GM12878 (cell line): Measurements from ENCODE around the gene TRAK2. TPM values are rescaled to one million over a fixed set of nuclear protein-coding genes. Genes with fewer than 3 reads are reported as not detected.

Experiments
- ATAC-seq: fragments of 200-7000 bp; cut with Tn5 transposase; 3 replicates; pipeline ENCODE4 v1.9.1; 2020; ENCODE audit warnings: mild to moderate bottlenecking, moderate library complexity
- BruUV-seq: library from RNA; stranded (reverse); fragments of 400-500 nt; replicated peaks from 2 replicates; lab custom pipeline; 2021; lab: Mats Ljungman, UMichigan
- CTCF ChIA-PET: fragments of 300-600 bp; sonication (Branson Sonifier 250); formaldehyde crosslinking; extraction: SDS; loops from one replicate; lab custom pipeline; 2021; ENCODE audit warnings: inconsistent platforms; lab: Yijun Ruan, JAX
- POLR2A ChIA-PET: fragments of 350-600 bp; formaldehyde crosslinking; extraction: SDS; loops from one replicate; lab custom pipeline; 2021; ENCODE audit warnings: inconsistent platforms; lab: Charles Lee
- RAD21 ChIA-PET: fragments of 300-600 bp; sonication (Branson Sonifier 250); formaldehyde crosslinking; loops from one replicate; lab custom pipeline; 2023; ENCODE audit warnings: antibody characterized with exemption; ENCODE audit not compliant: unreplicated experiment; lab: Charles Lee
- SMC1A ChIA-PET: fragments of 300-600 bp; sonication (Branson Sonifier 250); formaldehyde crosslinking; loops from one replicate; lab custom pipeline; 2023; ENCODE audit not compliant: unreplicated experiment, uncharacterized antibody; lab: Charles Lee
- DNase-seq: peaks from one replicate; pipeline ENCODE4 v3.0.0-alpha.2; 2011; ENCODE audit warnings: low read depth, low spot score
- FAIRE-seq: peaks from 3 replicates; lab custom pipeline; 2011; peaks lifted over from hg19 to GRCh38; lab: Jason Lieb, UNC
- H2AFZ ChIP-seq: 2 replicates; pipeline ENCODE4 v1.6.0; 2011; ENCODE audit warnings: low read depth, low read length, control low read depth; ENCODE audit not compliant: control insufficient read depth
- H3K27ac ChIP-seq: 2 replicates; pipeline ENCODE4 v1.5.1; 2011; ENCODE audit warnings: control low read depth; ENCODE audit not compliant: control insufficient read depth, insufficient read depth
- H3K27me3 ChIP-seq, 2 experiments: replicated peaks in 1 of 2; 2 replicates each; pipeline versions ENCODE4 v1.6.0 to v1.6.1; 2011; ENCODE audit warnings: low read length in 1 of 2; ENCODE audit not compliant: control insufficient read depth in 2 of 2, insufficient read depth in 2 of 2
- H3K36me3 ChIP-seq, 2 experiments: 2 replicates each; pipeline ENCODE4 v1.5.1; 2011; ENCODE audit warnings: low read length in 1 of 2; ENCODE audit not compliant: control insufficient read depth in 2 of 2, insufficient read depth in 2 of 2
- H3K4me1 ChIP-seq: 2 replicates; pipeline ENCODE4 v1.6.1; 2011; ENCODE audit warnings: mild to moderate bottlenecking, low read length, moderate library complexity, mixed read lengths; ENCODE audit not compliant: control insufficient read depth, insufficient read depth
- H3K4me2 ChIP-seq: 2 replicates; pipeline ENCODE4 v1.6.0; 2011; ENCODE audit warnings: control low read depth; ENCODE audit not compliant: control insufficient read depth, insufficient read depth
- H3K4me3 ChIP-seq: fragments of 200-600 bp; sonication (generic); 2 replicates; pipeline ENCODE4 v1.5.1; 2016
- H3K79me2 ChIP-seq: 2 replicates; pipeline ENCODE4 v1.6.0; 2011; ENCODE audit warnings: low read length; ENCODE audit not compliant: control insufficient read depth, insufficient read depth
- H3K9ac ChIP-seq: 2 replicates; pipeline ENCODE4 v1.8.0; 2011; ENCODE audit warnings: low read length, control low read depth, mixed read lengths; ENCODE audit not compliant: control insufficient read depth, insufficient read depth
- H3K9me3 ChIP-seq: replicated peaks from 3 replicates; pipeline ENCODE4 v1.5.1; 2011; ENCODE audit warnings: mild to moderate bottlenecking, low read length; ENCODE audit not compliant: control insufficient read depth, insufficient read depth
- H4K20me1 ChIP-seq: 2 replicates; pipeline ENCODE4 v1.6.0; 2011; ENCODE audit not compliant: control insufficient read depth, insufficient read depth
- CHD2 ChIP-seq: IDR thresholded peaks from 2 replicates; pipeline ENCODE4 v1.6.1; 2011; ENCODE audit warnings: low read depth, low read length, improper control_type of control experiment, borderline replicate concordance
- EGR1 ChIP-seq, 2 experiments: IDR thresholded peaks; 1 replicate in 1 of 2; 2 replicates in 1 of 2; pipeline ENCODE4 v1.6.1; 2011 to 2012; ENCODE audit warnings: low read depth in 2 of 2, low read length in 2 of 2, borderline replicate concordance in 1 of 2, mild to moderate bottlenecking in 1 of 2, moderate library complexity in 1 of 2
- HDAC2 ChIP-seq: fragments of 200-600 bp; sonication (generic); IDR thresholded peaks from 2 replicates; pipeline ENCODE4 v1.6.1; 2017
- KLF5 ChIP-seq: fragments of 450-650 bp; IDR thresholded peaks from 2 replicates; pipeline ENCODE4 v1.6.1; 2014; ENCODE audit warnings: mild to moderate bottlenecking; ENCODE audit not compliant: partially characterized antibody
- NFXL1 ChIP-seq: fragments of 450-650 bp; IDR thresholded peaks from 2 replicates; pipeline ENCODE4 v1.6.1; 2017; ENCODE audit warnings: antibody characterized with exemption, mild to moderate bottlenecking, borderline replicate concordance
- RELA ChIP-seq: fragments of 450-650 bp; IDR thresholded peaks from 2 replicates; pipeline ENCODE4 v1.8.0; 2014; ENCODE audit warnings: borderline replicate concordance; ENCODE audit not compliant: partially characterized antibody
- SIX5 ChIP-seq: IDR thresholded peaks from 2 replicates; pipeline ENCODE4 v1.6.1; 2011; ENCODE audit warnings: mild to moderate bottlenecking, low read depth, low read length, moderate library complexity; ENCODE audit not compliant: severe bottlenecking
- SREBF1 ChIP-seq: IDR thresholded peaks from 2 replicates; pipeline ENCODE4 v1.6.1; 2012; ENCODE audit warnings: mild to moderate bottlenecking, low read length
- SUZ12 ChIP-seq: fragments of 200-600 bp; sonication (generic); IDR thresholded peaks from one replicate; pipeline ENCODE4 v1.6.1; 2018; ENCODE audit warnings: antibody characterized with exemption, mild to moderate bottlenecking; ENCODE audit not compliant: unreplicated experiment
- ZZZ3 ChIP-seq: IDR thresholded peaks from 2 replicates; pipeline ENCODE4 v1.6.1; 2011; ENCODE audit warnings: low read depth; ENCODE audit not compliant: control insufficient read depth, insufficient read length
- WGBS: methylation state at CpG from one replicate; pipeline ENCODE4 v1.1.6; 2016; ENCODE audit warnings: low lambda C conversion rate; ENCODE audit not compliant: insufficient replicate concordance, insufficient coverage; ENCODE audit errors: missing lambda C conversion rate; 5-methylcytosine and 5-hydroxymethylcytosine counted together
- in situ Hi-C: fragments of 300-500 bp; cut with MboI; formaldehyde crosslinking; loops from 9 replicates; pipeline ENCODE4 v1.14.3; 2018; ENCODE audit warnings: mixed read lengths
- intact Hi-C: fragments of 100-400 bp; cut with micrococcal nuclease; formaldehyde crosslinking; loops from one replicate; pipeline ENCODE4 v1.14.2; 2022; ENCODE audit not compliant: unreplicated experiment
- polyA plus RNA-seq, 11 experiments: library from polyadenylated mRNA; depleted of rRNA in 4 of 11; unstranded in 6 of 11; stranded (reverse) in 5 of 11; fragments of >200 nt; fragmentation: Nextera tagmentation in 4 of 11; fragmentation: Illumina TruSeq in 1 of 11; extraction: Ambion mirVana in 4 of 11; extraction: Trizol in 1 of 11; gene quantifications; 1 replicate in 1 of 11; 2 replicates in 10 of 11; pipeline versions ENCODE4 v1.2.1 to v1.2.3, GENCODE V29; 2011 to 2016; ENCODE audit warnings: inconsistent platforms in 2 of 11, missing spikeins in 2 of 11, low read depth in 1 of 11
- total RNA-seq, 4 experiments: library from RNA; depleted of rRNA in 3 of 4; stranded (reverse); fragments of >200 nt in 3 of 4; fragmentation: Illumina TruSeq in 1 of 4; extraction: Trizol in 1 of 4; gene quantifications; 2 replicates each; pipeline versions ENCODE4 v1.2.1 to v1.2.3, GENCODE V29; 2013 to 2021

Gene TRAK2
- total and polyA plus RNA-seq, 10 of the 15 experiments (the other 5 are each of a cell fraction or from before 2014, with no cell fraction given) = 5.2 to 20.0 (median 11.8) TPM

DNA sequence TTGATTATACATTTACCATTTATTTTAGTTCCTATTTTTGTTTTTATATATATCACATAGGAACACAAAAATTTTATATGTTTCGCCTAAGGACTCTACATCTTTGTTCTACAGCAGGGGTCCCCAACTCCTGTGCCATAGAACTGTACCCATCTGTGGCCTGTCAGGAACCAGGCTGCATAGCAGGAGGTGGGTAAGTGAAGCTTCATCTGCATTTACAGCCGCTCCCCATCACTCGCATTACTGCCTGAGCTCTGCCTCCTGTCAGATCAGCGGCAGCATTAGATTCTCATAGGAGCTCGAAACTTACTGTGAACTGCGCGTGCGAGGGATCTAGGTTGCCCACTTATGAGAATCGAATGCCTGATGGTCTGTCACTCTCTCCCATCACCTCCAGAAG is 25.3 kb downstream of the TRAK2 start:
- Histone ChIP-seq H3K27me3 (no peaks in the 10 kb centered on the region), H3K4me2 (no peak overlapping the region), H3K9me3 (no peaks in the 10 kb centered on the region; the same call in 2 of the 3 replicates), H3K36me3 (no peaks in the 10 kb centered on the region), H4K20me1 (no peaks in the 10 kb centered on the region), H3K4me1 (no peaks in the 10 kb centered on the region), H3K9ac (no peak overlapping the region), H3K79me2 (no peaks in the 10 kb centered on the region), H3K27ac (no peak overlapping the region), H3K4me3 (no peak overlapping the region), H2AFZ (no peak overlapping the region)
- FAIRE-seq (no peak), ATAC-seq (no peak), DNase-seq (no peak)
- POLR2A ChIA-PET = interaction anchor here (0.6 kb wide), 1 partner anchor 578 kb away, joined by 5 read pairs; no protein-coding TSS in a partner anchor
- RAD21 ChIA-PET = interaction anchor here (0.9 kb wide), 1 partner anchor 25 kb away, joined by 3 read pairs; the partner anchor contains the start of gene TRAK2
- SMC1A ChIA-PET = interaction anchor here (1.1 kb wide), 1 partner anchor 19 kb away, joined by 4 read pairs; no protein-coding TSS in a partner anchor
- in situ Hi-C loops (no loop called here), intact Hi-C loops (no loop called here)
- WGBS = 92% methylated on average over 9 of the region's 9 CpGs
- CTCF ChIA-PET = no interaction called here
- TF ChIP-seq KLF5 (no peak), CHD2 (no peak), NFXL1 (no peak), ZZZ3 (no peak), HDAC2 (no peak), SUZ12 (no peak), SREBF1 (no peak), SIX5 (no peak), RELA (no peak), EGR1 (IDR thresholded peaks at IDR 0.05; ENCODE audit: borderline replicate concordance in 1 of 2, low read depth in 2 of 2, low read length in 2 of 2) (no peak)
- no TSS peak for BruUV-seq
